ENCODE results near the gene OGG1.

DNA sequence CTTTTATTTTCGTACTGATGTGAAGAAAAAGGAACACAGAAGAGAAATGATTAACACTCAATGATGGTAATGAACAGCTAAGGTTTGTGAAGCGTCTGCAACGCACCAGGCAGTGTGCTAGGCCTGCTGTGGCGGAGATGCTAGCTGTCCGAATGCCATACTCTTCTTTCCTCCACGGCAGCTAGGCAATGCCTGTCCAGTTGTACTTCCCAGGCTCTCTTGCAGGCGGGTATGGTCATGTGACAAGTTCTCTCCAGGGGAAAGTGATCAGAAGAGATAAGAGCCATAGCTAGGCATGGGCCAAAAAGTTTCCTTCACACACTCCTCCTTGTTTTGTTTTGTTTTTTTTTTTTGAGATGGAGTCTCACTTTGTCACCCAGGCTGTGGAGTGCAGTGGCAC, 35.9 kb downstream of the OGG1 start:
- TF ChIP-seq, protein P1, sequence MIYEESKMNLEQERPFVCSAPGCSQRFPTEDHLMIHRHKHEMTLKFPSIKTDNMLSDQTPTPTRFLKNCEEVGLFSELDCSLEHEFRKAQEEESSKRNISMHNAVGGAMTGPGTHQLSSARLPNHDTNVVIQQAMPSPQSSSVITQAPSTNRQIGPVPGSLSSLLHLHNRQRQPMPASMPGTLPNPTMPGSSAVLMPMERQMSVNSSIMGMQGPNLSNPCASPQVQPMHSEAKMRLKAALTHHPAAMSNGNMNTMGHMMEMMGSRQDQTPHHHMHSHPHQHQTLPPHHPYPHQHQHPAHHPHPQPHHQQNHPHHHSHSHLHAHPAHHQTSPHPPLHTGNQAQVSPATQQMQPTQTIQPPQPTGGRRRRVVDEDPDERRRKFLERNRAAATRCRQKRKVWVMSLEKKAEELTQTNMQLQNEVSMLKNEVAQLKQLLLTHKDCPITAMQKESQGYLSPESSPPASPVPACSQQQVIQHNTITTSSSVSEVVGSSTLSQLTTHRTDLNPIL (CRISPR knock-in tag; IDR thresholded peaks at IDR 0.05; ENCODE audit: low read depth): no peak
- no peak for TF ChIP-seq ZNF8 (CRISPR knock-in tag; IDR thresholded peaks at IDR 0.05)
- no peak for TF ChIP-seq TOX (CRISPR knock-in tag; IDR thresholded peaks at IDR 0.05; ENCODE audit: borderline replicate concordance)
- no peak for TF ChIP-seq CSDC2 (CRISPR knock-in tag; IDR thresholded peaks at IDR 0.05)
- no peak for TF ChIP-seq GLIS3 (CRISPR knock-in tag; IDR thresholded peaks at IDR 0.05)
- TF ChIP-seq ZC3H10 (CRISPR knock-in tag; IDR thresholded peaks at IDR 0.05): no peak
